Fibroblast of mammary gland (primary cell): ENCODE results near the gene WDFY2.

Experiments
- DNase-seq: peaks from one replicate; pipeline ENCODE4 v3.0.0-alpha.2; 2010; ENCODE audit warnings: low read depth
- H3K4me3 ChIP-seq: 2 replicates; pipeline ENCODE4 v1.5.1; 2011; ENCODE audit warnings: low read depth, mild to moderate bottlenecking, low read length, moderate library complexity; ENCODE audit not compliant: control insufficient read depth
- CTCF ChIP-seq: conservative IDR thresholded peaks from 2 replicates; pipeline ENCODE4 v1.5.1; 2011; ENCODE audit warnings: low read depth, low read length, inconsistent platforms; ENCODE audit not compliant: control insufficient read depth, insufficient read depth

WDFY2 gene

GRCh38 chr13:51729866-51730553, 145.7 kb downstream of the WDFY2 start:
- DNase-seq, result peak; percentile 91
- no peak for TF ChIP-seq CTCF
- H3K4me3 ChIP-seq, result peak overlapping the region; percentile 13

DNA sequence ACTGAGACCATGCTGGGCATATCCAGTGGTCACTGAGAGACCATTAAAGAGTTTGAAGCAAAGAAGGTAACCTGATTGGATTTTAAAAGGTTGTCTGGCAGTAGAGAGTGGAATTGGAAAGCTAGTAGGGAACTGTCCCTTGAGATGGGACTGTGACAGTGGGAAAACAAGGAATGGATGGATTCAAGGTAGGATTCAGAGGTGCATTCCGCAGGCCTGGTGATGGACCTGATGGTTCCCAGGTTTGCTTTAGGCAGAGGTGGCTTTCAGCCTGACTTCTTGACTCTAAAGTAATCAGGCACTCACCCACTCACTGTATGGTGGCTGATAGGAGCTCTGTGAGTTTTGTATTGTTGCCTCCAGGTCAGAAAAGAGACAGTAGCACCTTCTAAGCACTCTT, 146.7 kb downstream of the WDFY2 start:
- no peak for DNase-seq
- H3K4me3 ChIP-seq, result no peak overlapping the region
- TF ChIP-seq CTCF, result no peak

- TF ChIP-seq CTCF, result peak; percentile 67
- DNase-seq, result peak; percentile 84
- H3K4me3 ChIP-seq, result no peak overlapping the region
Observed at GRCh38 chr13:51731759-51732158, 147.5 kb downstream of the WDFY2 start.

GRCh38 chr13:51733374-51734298, 149.4 kb downstream of the WDFY2 start:
- DNase-seq, result no peak

GRCh38 chr13:51734786-51735185, 150.5 kb downstream of the WDFY2 start:
- TF ChIP-seq CTCF, result no peak
- no peak for DNase-seq
- no peak overlapping the region for H3K4me3 ChIP-seq

More at GRCh38 chr13:51733374-51734298, 149.4 kb downstream of the WDFY2 start:
- H3K4me3 ChIP-seq, result no peak overlapping the region
- no peak for TF ChIP-seq CTCF

DNA sequence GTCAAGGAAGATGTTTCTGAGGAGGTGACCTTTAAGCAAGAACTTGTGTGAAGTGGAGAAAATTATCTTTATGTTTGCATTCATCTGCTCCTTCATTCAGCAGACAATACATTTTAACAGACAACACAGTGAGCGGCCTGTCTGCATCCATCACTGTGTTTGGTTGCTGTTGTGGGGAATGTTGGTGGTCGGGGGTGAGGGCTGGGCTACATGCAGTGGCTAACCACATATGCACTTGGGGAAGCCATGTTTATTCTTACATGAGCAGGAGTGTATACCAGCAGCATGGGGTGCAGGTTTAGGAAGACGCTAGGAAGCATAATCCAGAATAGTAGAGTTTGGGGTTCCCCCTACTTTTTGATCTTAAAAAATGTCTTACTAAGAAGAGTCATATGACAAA, 153.3 kb downstream of the WDFY2 start:
- TF ChIP-seq CTCF, result no peak
- DNase-seq, result no peak
- no peak overlapping the region for H3K4me3 ChIP-seq
